HG03432 (cell line): ENCODE results near the gene NUBPL.
"Not testable (repeated sequence)": the region's sequence is repeated elsewhere in the genome, so short reads cannot be mapped to it uniquely, and the experiment has no call there.

Experiments used
- ATAC-seq: cut with Tn5 transposase; IDR thresholded peaks from one replicate; pipeline ENCODE4 v1.9.1; 2021; ENCODE audit warnings: mild to moderate bottlenecking, moderate library complexity; ENCODE audit not compliant: unreplicated experiment

Gene NUBPL

GRCh38 chr14:31867570-31867969, 306.4 kb downstream of the NUBPL start:
- ATAC-seq = no peak

GRCh38 chr14:31868096-31868495, 306.9 kb downstream of the NUBPL start:
- not testable (repeated sequence) for ATAC-seq

GRCh38 chr14:31876741-31877140, 315.5 kb downstream of the NUBPL start:
- no peak for ATAC-seq

GRCh38 chr14:31877255-31877798, 316.1 kb downstream of the NUBPL start:
- ATAC-seq = no peak

GRCh38 chr14:31879661-31880348, 318.6 kb downstream of the NUBPL start:
- no peak for ATAC-seq

- ATAC-seq = no peak
Observed at GRCh38 chr14:31880935-31881334, 319.7 kb downstream of the NUBPL start.

GRCh38 chr14:31881531-31882310, 320.5 kb downstream of the NUBPL start:
- ATAC-seq = no peak

- no peak for ATAC-seq
Observed at GRCh38 chr14:31884238-31884637, 323.0 kb downstream of the NUBPL start.

- no peak for ATAC-seq
Observed at GRCh38 chr14:31884776-31885379, 323.7 kb downstream of the NUBPL start.

GRCh38 chr14:31886156-31886835, 325.1 kb downstream of the NUBPL start:
- no peak for ATAC-seq

GRCh38 chr14:31887929-31888580, 326.9 kb downstream of the NUBPL start:
- ATAC-seq = no peak

- ATAC-seq = no peak
Observed at GRCh38 chr14:31889297-31889696, 328.1 kb downstream of the NUBPL start.

- not testable (repeated sequence) for ATAC-seq
Observed at GRCh38 chr14:31890202-31890601, 329.0 kb downstream of the NUBPL start.

GRCh38 chr14:31893221-31893757, 332.1 kb downstream of the NUBPL start:
- ATAC-seq = no peak

- ATAC-seq = no peak
Observed at GRCh38 chr14:31894351-31894750, 333.1 kb downstream of the NUBPL start.

- no peak for ATAC-seq
Observed at GRCh38 chr14:31895206-31895605, 334.0 kb downstream of the NUBPL start.

- no peak for ATAC-seq
Observed at GRCh38 chr14:31895646-31896045, 334.4 kb downstream of the NUBPL start.

- no peak for ATAC-seq
Observed at GRCh38 chr14:31897581-31898186, 336.5 kb downstream of the NUBPL start.

GRCh38 chr14:31898838-31899528, 337.8 kb downstream of the NUBPL start:
- ATAC-seq = no peak
